Natural killer cell (primary cell): ENCODE results near the gene METTL26. TPM values are rescaled to one million over a fixed set of nuclear protein-coding genes. Genes with fewer than 3 reads are reported as not detected.

Source experiments
- ATAC-seq, 3 donors: fragments of 150-1000 bp in 2 of 3; fragments of 200-7000 bp in 1 of 3; cut with Tn5 transposase; 1 replicate in 1 of 3; 2 replicates in 2 of 3; pipeline ENCODE4 v1.10.0; 2021; ENCODE audit warnings: mild to moderate bottlenecking in 2 of 3, moderate library complexity in 2 of 3
- DNase-seq, 2 donors: peaks; one replicate each; pipeline versions ENCODE4 v3.0.0 to v3.0.0-alpha.2; 2013 to 2021; ENCODE audit warnings: mixed read lengths in 1 of 2
- H3K27ac ChIP-seq: one replicate; pipeline ENCODE4 v1.5.1; 2013; ENCODE audit warnings: mild to moderate bottlenecking, low read length
- H3K27me3 ChIP-seq: one replicate; pipeline ENCODE4 v1.6.1; 2013; ENCODE audit warnings: low read length; ENCODE audit not compliant: control insufficient read depth, insufficient read depth
- H3K36me3 ChIP-seq: one replicate; pipeline ENCODE4 v1.6.1; 2013; ENCODE audit warnings: low read length; ENCODE audit not compliant: control insufficient read depth, insufficient read depth
- H3K4me1 ChIP-seq: one replicate; pipeline ENCODE4 v1.6.1; 2013; ENCODE audit warnings: low read length; ENCODE audit not compliant: control insufficient read depth, insufficient read depth
- H3K4me3 ChIP-seq: one replicate; pipeline ENCODE4 v1.5.1; 2013; ENCODE audit warnings: low read length
- H3K9me3 ChIP-seq: one replicate; pipeline ENCODE4 v1.6.1; 2013; ENCODE audit warnings: low read length; ENCODE audit not compliant: control insufficient read depth, insufficient read depth
- H3K27ac Mint-ChIP-seq, 2 donors: one replicate each; pipeline ENCODE4 v1.8.0; 2022; ENCODE audit warnings: mild to moderate bottlenecking in 2 of 2, mixed read lengths in 2 of 2, moderate library complexity in 1 of 2
- H3K27me3 Mint-ChIP-seq, 2 donors: one replicate each; pipeline ENCODE4 v1.8.0; 2022; ENCODE audit warnings: low read depth in 2 of 2, mixed read lengths in 2 of 2
- H3K36me3 Mint-ChIP-seq: one replicate; pipeline ENCODE4 v1.8.0; 2022; ENCODE audit warnings: mixed read lengths
- H3K4me1 Mint-ChIP-seq, 2 donors: one replicate each; pipeline ENCODE4 v1.8.0; 2022; ENCODE audit warnings: mixed read lengths in 2 of 2
- H3K4me3 Mint-ChIP-seq: one replicate; pipeline ENCODE4 v1.8.0; 2022; ENCODE audit warnings: mild to moderate bottlenecking, moderate library complexity, mixed read lengths
- H3K9me3 Mint-ChIP-seq, 2 donors: one replicate each; pipeline ENCODE4 v1.8.0; 2022; ENCODE audit warnings: mixed read lengths in 2 of 2
- CTCF ChIP-seq: fragments of 200-600 bp; IDR thresholded peaks from one replicate; pipeline ENCODE4 v1.8.0; 2022; ENCODE audit warnings: antibody characterized with exemption
- WGBS: methylation state at CpG from one replicate; pipeline ENCODE4 v1.1.7; 2013; ENCODE audit warnings: missing lambda C conversion rate; ENCODE audit not compliant: insufficient coverage; 5-methylcytosine and 5-hydroxymethylcytosine counted together
- intact Hi-C: fragments of 100-400 bp; cut with micrococcal nuclease; formaldehyde crosslinking; loops from one replicate; pipeline ENCODE4 v1.14.2; 2022
- total RNA-seq, 4 donors: library from RNA; stranded (reverse); fragments of 120-200 nt in 1 of 4; gene quantifications; one replicate each; pipeline versions ENCODE4 v1.2.3 to v1.2.4, GENCODE V29; 2013 to 2022

METTL26 gene
- total RNA-seq, 3 donors from 2014 or later (not counting 1 experiment from before 2014, with no cell fraction given) = 33.7 to 36.3 (median 36.1) TPM

DNA sequence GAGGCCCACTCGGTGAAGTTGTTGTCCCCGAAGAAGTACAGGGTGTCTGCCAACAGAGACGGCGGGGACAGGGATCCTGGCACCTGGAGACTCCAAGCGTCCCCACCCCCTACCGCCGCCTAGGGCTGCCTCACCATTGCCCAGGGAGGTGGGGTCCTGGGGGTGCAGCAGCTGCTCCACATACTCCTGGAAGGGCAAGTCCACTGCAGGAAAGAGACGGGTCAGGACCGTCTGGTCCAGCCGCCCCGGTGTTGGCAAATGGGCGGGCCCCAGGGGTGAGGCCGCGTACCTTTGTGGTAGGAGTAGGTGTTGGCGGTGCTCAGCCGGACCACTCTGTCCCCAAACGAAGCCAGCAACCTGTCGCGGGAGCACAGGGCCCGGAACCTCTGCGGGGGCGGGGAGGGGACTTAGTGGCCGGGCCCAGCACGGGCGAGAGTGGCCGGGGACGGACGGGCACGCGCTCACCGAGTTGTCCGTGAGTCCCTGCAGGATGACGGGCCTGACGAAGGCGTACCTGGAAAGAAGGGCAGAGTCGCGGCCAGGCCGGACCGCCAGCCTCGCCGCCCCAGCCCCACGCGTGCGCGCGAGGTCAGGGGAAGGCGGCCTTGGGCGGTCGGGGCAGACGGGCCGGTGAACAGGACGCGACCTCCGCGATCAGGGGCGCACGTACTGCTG is 47.4 kb upstream of the METTL26 start:
- peak overlapping the region; percentile 26 for H3K4me3 ChIP-seq
- Mint-ChIP-seq H3K27ac (peak overlapping the region; percentile 11 to 85), H3K27me3 (no peaks in the 10 kb centered on the region), H3K9me3 (no peaks in the 10 kb centered on the region), H3K4me3 (peak overlapping the region; percentile 70), H3K36me3 (no peaks in the 10 kb centered on the region), H3K4me1 (peaks cover 0 to 35% of the 10 kb centered on the region in 2 donors)
- no peaks in the 10 kb centered on the region for H3K9me3 ChIP-seq
- intact Hi-C loops = no loop called here
- peak overlapping the region; percentile 35 for H3K27ac ChIP-seq
- TF ChIP-seq CTCF = no peak
- ATAC-seq (no peak), DNase-seq (no peak)
- no peaks in the 10 kb centered on the region for H3K27me3 ChIP-seq
- peaks cover 21% of the 10 kb centered on the region for H3K36me3 ChIP-seq
- H3K4me1 ChIP-seq = peaks cover 60% of the 10 kb centered on the region
- WGBS = 29% methylated on average over 57 of the region's 57 CpGs

DNA sequence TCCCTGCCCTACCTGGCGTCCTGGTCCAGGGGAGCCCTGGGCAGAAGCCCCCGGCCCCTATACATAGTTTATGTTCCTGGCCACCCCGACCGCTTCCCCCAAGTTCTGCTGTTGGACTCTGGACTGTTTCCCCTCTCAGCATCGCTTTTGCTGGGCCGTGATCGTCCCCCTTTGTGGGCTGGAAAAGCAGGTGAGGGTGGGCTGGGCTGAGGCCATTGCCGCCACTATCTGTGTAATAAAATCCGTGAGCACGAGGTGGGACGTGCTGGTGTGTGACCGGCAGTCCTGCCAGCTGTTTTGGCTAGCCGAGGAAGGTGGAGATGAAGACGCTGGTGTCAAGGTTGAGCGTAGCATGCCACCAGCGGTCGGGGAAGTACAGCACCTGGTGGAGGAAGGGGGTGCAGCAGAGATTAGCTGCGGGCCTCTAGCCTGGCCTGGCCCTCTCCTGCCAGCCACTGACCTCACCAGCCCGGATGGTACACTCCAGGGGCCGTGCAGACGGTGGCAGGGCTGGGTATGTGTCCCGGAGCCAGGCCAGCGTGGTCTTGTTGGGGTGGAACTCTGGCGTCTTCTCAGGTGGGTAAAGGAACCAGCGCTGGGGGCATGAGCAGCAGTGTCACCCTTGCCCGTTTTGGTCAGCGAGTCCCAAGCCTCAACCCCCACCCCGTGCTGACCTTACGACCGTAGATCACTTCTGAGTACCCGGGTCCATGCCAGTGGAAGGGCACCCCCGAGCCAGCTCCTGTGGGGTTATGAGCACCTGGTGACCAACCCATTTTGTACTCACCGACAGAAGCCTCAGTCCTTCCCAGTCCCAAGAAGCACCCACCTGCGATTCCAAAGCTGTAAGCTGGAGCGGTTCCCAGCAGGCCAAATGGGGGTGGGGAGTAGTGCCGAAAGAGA is 46.6 kb upstream of the METTL26 start:
- H3K4me1 Mint-ChIP-seq = peaks cover 0 to 35% of the 10 kb centered on the region in 2 donors
- intact Hi-C loops = no loop called here
- DNase-seq (no peak), ATAC-seq (no peak)
- no peaks in the 10 kb centered on the region for H3K36me3 Mint-ChIP-seq
- no peak overlapping the region for H3K27ac ChIP-seq
- no peaks in the 10 kb centered on the region for H3K27me3 Mint-ChIP-seq
- H3K27me3 ChIP-seq = no peaks in the 10 kb centered on the region
- TF ChIP-seq CTCF = no peak
- H3K9me3 Mint-ChIP-seq = no peaks in the 10 kb centered on the region
- no peaks in the 10 kb centered on the region for H3K9me3 ChIP-seq
- peak overlapping the region; percentile 11 to 85 for H3K27ac Mint-ChIP-seq
- WGBS = 91% methylated on average over 36 of the region's 36 CpGs
- peaks cover 21% of the 10 kb centered on the region for H3K36me3 ChIP-seq
- no peak overlapping the region for H3K4me3 ChIP-seq
- H3K4me1 ChIP-seq = peaks cover 60% of the 10 kb centered on the region
- H3K4me3 Mint-ChIP-seq = peak overlapping the region; percentile 70

DNA sequence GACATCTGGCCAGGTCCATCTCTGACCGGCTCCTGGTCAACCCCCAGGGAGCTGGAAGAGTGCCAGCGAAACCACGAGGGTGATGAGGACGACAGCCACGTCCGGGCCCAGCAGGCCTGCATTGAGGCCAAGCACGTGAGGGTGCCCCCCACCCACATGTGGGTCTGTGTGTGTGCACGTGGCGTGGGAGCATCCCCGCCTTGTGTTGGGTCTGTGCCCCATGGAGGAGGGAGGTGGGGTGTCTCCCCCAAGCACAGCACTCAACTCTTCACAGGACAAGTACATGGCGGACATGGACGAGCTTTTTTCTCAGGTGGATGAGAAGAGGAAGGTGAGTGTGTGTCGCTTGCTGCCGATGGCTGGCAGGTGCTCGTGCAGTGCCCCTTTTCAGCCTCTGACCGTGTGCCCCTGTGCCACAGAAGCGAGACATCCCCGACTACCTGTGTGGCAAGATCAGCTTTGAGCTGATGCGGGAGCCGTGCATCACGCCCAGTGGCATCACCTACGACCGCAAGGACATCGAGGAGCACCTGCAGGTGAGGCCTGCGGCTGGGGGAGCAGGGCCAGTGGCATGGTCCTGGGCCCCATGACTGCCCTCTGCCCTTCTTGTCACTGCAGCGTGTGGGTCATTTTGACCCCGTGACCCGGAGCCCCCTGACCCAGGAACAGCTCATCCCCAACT is 45.8 kb upstream of the METTL26 start:
- no peaks in the 10 kb centered on the region for H3K27me3 Mint-ChIP-seq
- Histone ChIP-seq H3K4me3 (no peak overlapping the region), H3K27ac (no peak overlapping the region), H3K36me3 (peaks cover 21% of the 10 kb centered on the region), H3K9me3 (no peaks in the 10 kb centered on the region), H3K27me3 (no peaks in the 10 kb centered on the region), H3K4me1 (peaks cover 66% of the 10 kb centered on the region)
- ATAC-seq (no peak), DNase-seq (no peak)
- no peaks in the 10 kb centered on the region for H3K36me3 Mint-ChIP-seq
- peak overlapping the region; percentile 70 for H3K4me3 Mint-ChIP-seq
- intact Hi-C loops = no loop called here
- peak overlapping the region in 1 of 2 donors; percentile 9 for H3K27ac Mint-ChIP-seq
- TF ChIP-seq CTCF = no peak
- H3K4me1 Mint-ChIP-seq = peaks cover 0 to 35% of the 10 kb centered on the region in 2 donors
- no peaks in the 10 kb centered on the region for H3K9me3 Mint-ChIP-seq
- 83% methylated on average over 27 of the region's 28 CpGs for WGBS
